Keratinocyte (primary cell): ENCODE measurements around the gene PRAME. TPM values are rescaled to one million over a fixed set of nuclear protein-coding genes. Genes with fewer than 3 reads are reported as not detected.

Source experiments
- DNase-seq: peaks from one replicate; pipeline ENCODE4 v3.0.0-alpha.2; 2011; ENCODE audit warnings: low read depth, missing footprints, low spot score
- FAIRE-seq: peaks from 2 replicates; lab custom pipeline; 2011; peaks lifted over from hg19 to GRCh38; lab: Jason Lieb, UNC
- H2AFZ ChIP-seq: 2 replicates; pipeline ENCODE4 v1.6.0; 2012; ENCODE audit warnings: low read length, control low read depth, inconsistent platforms; ENCODE audit not compliant: control insufficient read depth
- H3K27ac ChIP-seq: 2 replicates; pipeline ENCODE4 v1.5.1; 2011; ENCODE audit warnings: low read length; ENCODE audit not compliant: control insufficient read depth, insufficient read depth
- H3K27me3 ChIP-seq: 3 replicates; pipeline ENCODE4 v1.6.0; 2011; ENCODE audit warnings: low read length; ENCODE audit not compliant: control insufficient read depth, insufficient read depth; ENCODE audit errors: extremely low read depth
- H3K36me3 ChIP-seq, 2 experiments: 2 replicates in 1 of 2; 3 replicates in 1 of 2; pipeline ENCODE4 v1.5.1; 2011; ENCODE audit warnings: low read length in 2 of 2, mild to moderate bottlenecking in 1 of 2; ENCODE audit not compliant: control insufficient read depth in 2 of 2, insufficient read depth in 2 of 2; ENCODE audit errors: extremely low read depth in 1 of 2
- H3K4me1 ChIP-seq: 3 replicates; pipeline ENCODE4 v1.5.1; 2011; ENCODE audit warnings: low read length; ENCODE audit not compliant: control insufficient read depth, insufficient read depth; ENCODE audit errors: extremely low read depth
- H3K4me2 ChIP-seq: 3 replicates; pipeline ENCODE4 v1.6.0; 2011; ENCODE audit warnings: low read depth, low read length; ENCODE audit not compliant: control insufficient read depth, insufficient read depth; ENCODE audit errors: extremely low read depth
- H3K4me3 ChIP-seq, 3 experiments: fragments of 200-600 bp in 1 of 3; sonication (generic) in 1 of 3; 2 replicates in 2 of 3; 3 replicates in 1 of 3; pipeline ENCODE4 v1.5.1; 2011 to 2016; ENCODE audit warnings: low read length in 3 of 3, mild to moderate bottlenecking in 3 of 3, control low read depth in 2 of 3, inconsistent platforms in 1 of 3, low read depth in 1 of 3, mixed read lengths in 1 of 3, mixed run types in 1 of 3, moderate library complexity in 1 of 3; ENCODE audit not compliant: control insufficient read depth in 2 of 3, insufficient read depth in 2 of 3; ENCODE audit errors: extremely low read depth in 1 of 3
- H3K79me2 ChIP-seq: 2 replicates; pipeline ENCODE4 v1.6.0; 2012; ENCODE audit warnings: low read length; ENCODE audit not compliant: control insufficient read depth, insufficient read depth
- H3K9ac ChIP-seq: 3 replicates; pipeline ENCODE4 v1.6.0; 2011; ENCODE audit warnings: low read length; ENCODE audit not compliant: control insufficient read depth, insufficient read depth; ENCODE audit errors: extremely low read depth
- H3K9me1 ChIP-seq: 3 replicates; pipeline ENCODE4 v1.6.0; 2011; ENCODE audit warnings: low read length; ENCODE audit not compliant: control insufficient read depth, insufficient read depth; ENCODE audit errors: extremely low read depth
- H3K9me3 ChIP-seq: 2 replicates; pipeline ENCODE4 v1.5.1; 2012; ENCODE audit warnings: low read depth, low read length; ENCODE audit not compliant: control insufficient read depth
- H4K20me1 ChIP-seq: 3 replicates; pipeline ENCODE4 v1.6.0; 2011; ENCODE audit warnings: low read length; ENCODE audit not compliant: control insufficient read depth, insufficient read depth; ENCODE audit errors: extremely low read depth
- EZH2 ChIP-seq: IDR thresholded peaks from one replicate; pipeline ENCODE4 v1.6.1; 2012; ENCODE audit warnings: inconsistent platforms, mild to moderate bottlenecking, low read length, moderate library complexity
- dilution Hi-C: fragments of 300-500 bp; cut with MboI; formaldehyde crosslinking; loops from one replicate; pipeline ENCODE4 v1.7.0; 2020; ENCODE audit warnings: low sequenced_read_pairs; ENCODE audit not compliant: extremely low pct_ligation_motif_present
- polyA plus RNA-seq, 5 experiments: library from polyadenylated mRNA; depleted of rRNA in 3 of 5; stranded (reverse) in 3 of 5; stranded (forward) in 1 of 5; unstranded in 1 of 5; fragments of >200 nt; gene quantifications; 1 replicate in 1 of 5; 2 replicates in 3 of 5; 3 replicates in 1 of 5; pipeline versions ENCODE4 v1.2.1 to v1.2.3, GENCODE V29; 2011 to 2012; ENCODE audit warnings: missing spikeins in 2 of 5, low read depth in 1 of 5, low replicate concordance in 1 of 5
- TF ChIP-seq, protein P1 (sequence below), 3 experiments: IDR thresholded peaks in 1 of 3; conservative IDR thresholded peaks in 1 of 3; optimal IDR thresholded peaks in 1 of 3; 2 replicates in 2 of 3; 3 replicates in 1 of 3; pipeline versions ENCODE3 to v1.5.1; 2011; ENCODE audit warnings: low read length in 3 of 3, mild to moderate bottlenecking in 3 of 3, moderate library complexity in 2 of 3, control low read depth in 1 of 3, inconsistent platforms in 1 of 3; ENCODE audit not compliant: insufficient read depth in 2 of 3; ENCODE audit errors: extremely low read depth in 1 of 3

The PRAME gene
- polyA plus RNA-seq, 1 donor (not counting 4 experiments of a cell fraction or from before 2014, with no cell fraction given): 0.05 TPM

DNA sequence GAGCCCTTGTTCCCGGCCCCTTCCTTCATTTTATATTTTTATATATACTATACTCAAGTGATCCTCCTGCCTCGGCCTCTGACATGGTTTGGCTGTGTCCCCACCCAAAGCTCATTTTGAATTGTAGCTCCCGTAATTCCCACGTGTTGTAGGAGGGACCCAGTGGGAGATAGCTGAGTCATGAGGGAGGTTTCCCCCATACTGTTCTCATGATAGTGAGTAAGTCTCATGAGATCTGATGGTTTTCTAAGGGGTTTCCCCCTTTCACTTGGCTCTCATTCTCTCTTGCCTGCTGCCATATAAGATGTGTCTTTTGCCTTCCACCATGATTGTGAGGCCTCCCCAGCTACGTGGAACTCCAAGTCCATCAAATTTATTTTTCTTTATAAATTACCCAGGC lies 31.8 kb downstream of the PRAME start:
- no peak overlapping the region for H3K27ac ChIP-seq
- no peak overlapping the region for H3K9ac ChIP-seq
- H3K36me3 ChIP-seq: no peaks in the 10 kb centered on the region
- no peak for FAIRE-seq
- TF ChIP-seq EZH2: no peak
- TF ChIP-seq, protein P1, sequence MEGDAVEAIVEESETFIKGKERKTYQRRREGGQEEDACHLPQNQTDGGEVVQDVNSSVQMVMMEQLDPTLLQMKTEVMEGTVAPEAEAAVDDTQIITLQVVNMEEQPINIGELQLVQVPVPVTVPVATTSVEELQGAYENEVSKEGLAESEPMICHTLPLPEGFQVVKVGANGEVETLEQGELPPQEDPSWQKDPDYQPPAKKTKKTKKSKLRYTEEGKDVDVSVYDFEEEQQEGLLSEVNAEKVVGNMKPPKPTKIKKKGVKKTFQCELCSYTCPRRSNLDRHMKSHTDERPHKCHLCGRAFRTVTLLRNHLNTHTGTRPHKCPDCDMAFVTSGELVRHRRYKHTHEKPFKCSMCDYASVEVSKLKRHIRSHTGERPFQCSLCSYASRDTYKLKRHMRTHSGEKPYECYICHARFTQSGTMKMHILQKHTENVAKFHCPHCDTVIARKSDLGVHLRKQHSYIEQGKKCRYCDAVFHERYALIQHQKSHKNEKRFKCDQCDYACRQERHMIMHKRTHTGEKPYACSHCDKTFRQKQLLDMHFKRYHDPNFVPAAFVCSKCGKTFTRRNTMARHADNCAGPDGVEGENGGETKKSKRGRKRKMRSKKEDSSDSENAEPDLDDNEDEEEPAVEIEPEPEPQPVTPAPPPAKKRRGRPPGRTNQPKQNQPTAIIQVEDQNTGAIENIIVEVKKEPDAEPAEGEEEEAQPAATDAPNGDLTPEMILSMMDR (optimal IDR thresholded peaks at IDR 0.05 in 1 of 3, IDR thresholded peaks at IDR 0.05 in 1 of 3, conservative IDR thresholded peaks at IDR 0.05 in 1 of 3; ENCODE audit: extremely low read depth in 1 of 3, insufficient read depth in 2 of 3, low read length in 3 of 3): no peak
- dilution Hi-C loops: no loop called here
- no peak overlapping the region for H2AFZ ChIP-seq
- H3K4me2 ChIP-seq: no peak overlapping the region
- H3K27me3 ChIP-seq: no peaks in the 10 kb centered on the region
- H3K4me1 ChIP-seq: no peaks in the 10 kb centered on the region
- H3K9me1 ChIP-seq: no peaks in the 10 kb centered on the region
- H3K4me3 ChIP-seq: no peak overlapping the region
- H4K20me1 ChIP-seq: no peaks in the 10 kb centered on the region
- H3K79me2 ChIP-seq: no peaks in the 10 kb centered on the region
- no peak for DNase-seq
- H3K9me3 ChIP-seq: no peaks in the 10 kb centered on the region

DNA sequence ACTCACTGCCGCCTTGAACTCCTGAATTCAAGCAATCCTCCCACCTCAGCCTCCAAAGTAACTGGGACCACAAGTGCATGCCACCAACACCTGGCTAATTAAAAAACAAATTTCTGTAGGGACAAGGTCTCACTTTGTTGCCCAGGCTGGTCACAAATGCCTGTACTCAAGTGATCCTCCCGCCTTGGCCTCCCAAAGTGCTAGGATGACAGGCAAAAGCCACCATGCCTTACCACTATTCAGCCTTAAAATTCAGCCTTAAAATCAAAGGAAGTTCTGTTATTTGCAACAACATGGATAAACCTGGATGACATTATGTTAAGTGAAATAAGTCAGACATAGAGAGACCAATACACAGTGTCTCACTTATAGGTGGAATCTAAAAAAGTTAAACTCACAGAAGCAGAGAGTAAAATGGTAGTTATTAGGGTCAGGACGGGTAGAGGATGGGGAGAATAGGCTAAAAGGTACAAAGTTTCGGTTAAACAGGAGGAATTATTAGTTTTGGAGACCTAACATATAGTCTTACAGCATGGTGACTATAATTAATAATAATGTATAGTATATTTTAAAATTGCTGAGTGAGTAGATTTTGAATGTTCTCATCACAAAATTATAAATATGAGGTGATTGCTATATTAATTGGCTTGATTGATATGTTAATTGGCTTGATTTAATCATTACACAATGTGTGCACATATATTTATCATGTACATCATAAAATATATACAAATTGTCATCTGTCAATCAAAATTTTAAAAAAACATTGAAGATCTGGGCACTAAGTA lies 32.7 kb downstream of the PRAME start:
- no peak overlapping the region for H3K9ac ChIP-seq
- no peaks in the 10 kb centered on the region for H4K20me1 ChIP-seq
- H3K9me1 ChIP-seq: no peaks in the 10 kb centered on the region
- FAIRE-seq (no peak), DNase-seq (no peak)
- TF ChIP-seq EZH2: no peak
- TF ChIP-seq, protein P1 (optimal IDR thresholded peaks at IDR 0.05 in 1 of 3, IDR thresholded peaks at IDR 0.05 in 1 of 3, conservative IDR thresholded peaks at IDR 0.05 in 1 of 3; ENCODE audit: extremely low read depth in 1 of 3, insufficient read depth in 2 of 3, low read length in 3 of 3): no peak
- H3K9me3 ChIP-seq: no peaks in the 10 kb centered on the region
- no peak overlapping the region for H3K4me2 ChIP-seq
- H3K27me3 ChIP-seq: no peaks in the 10 kb centered on the region
- H3K79me2 ChIP-seq: no peaks in the 10 kb centered on the region
- no peak overlapping the region for H3K4me3 ChIP-seq
- H3K27ac ChIP-seq: no peak overlapping the region
- H2AFZ ChIP-seq: no peak overlapping the region
- H3K36me3 ChIP-seq: no peaks in the 10 kb centered on the region
- dilution Hi-C loops: no loop called here
- no peaks in the 10 kb centered on the region for H3K4me1 ChIP-seq
